Measurements from ENCODE around the gene PXMP4. TPM values are rescaled to one million over a fixed set of nuclear protein-coding genes. Genes with fewer than 3 reads are reported as not detected.

Gene PXMP4
- total RNA-seq, 1 experiment from 2014 or later, result 7.5 TPM

GRCh38 chr20:33697129-33697528 lies 23.0 kb downstream of the PXMP4 start:
- no peaks in the 10 kb centered on the region for H3K27me3 ChIP-seq (replicated peaks; ENCODE audit: insufficient read depth, low read depth, low read length, poor library complexity)
- no peak overlapping the region for H3K27ac ChIP-seq (ENCODE audit: low read depth, low read length, poor library complexity, severe bottlenecking)
- intact Hi-C loops (cut with micrococcal nuclease; ENCODE audit: unreplicated experiment), result no loop called here
- no peak overlapping the region for H3K4me3 ChIP-seq (ENCODE audit: low read depth, low read length, poor library complexity, severe bottlenecking)
- CTCF ChIA-PET, result no interaction called here
- no TSS peak for BruUV-seq (replicated peaks)
- POLR2A ChIA-PET (ENCODE audit: low non-redundant PET), result no interaction called here
- H3K36me3 ChIP-seq (ENCODE audit: insufficient read depth, low read length, poor library complexity, severe bottlenecking), result no peaks in the 10 kb centered on the region
- no peaks in the 10 kb centered on the region for H3K9me3 ChIP-seq (ENCODE audit: low read depth, low read length, poor library complexity, severe bottlenecking)
- DNase-seq (ENCODE audit: low spot score), result no peak
- TF ChIP-seq CTCF (conservative IDR thresholded peaks at IDR 0.05; ENCODE audit: low read depth, low read length) (no peak), EZH2 (IDR thresholded peaks at IDR 0.05; ENCODE audit: borderline replicate concordance, low read depth, low read length, poor library complexity, severe bottlenecking) (no peak)
- no peaks in the 10 kb centered on the region for H3K4me1 ChIP-seq (ENCODE audit: insufficient read depth, low read length, poor library complexity, severe bottlenecking)

- no peak for DNase-seq (ENCODE audit: low spot score)
- ChIA-PET POLR2A (ENCODE audit: low non-redundant PET) (no interaction called here), CTCF (no interaction called here)
- TF ChIP-seq CTCF (conservative IDR thresholded peaks at IDR 0.05; ENCODE audit: low read depth, low read length) (no peak), EZH2 (IDR thresholded peaks at IDR 0.05; ENCODE audit: borderline replicate concordance, low read depth, low read length, poor library complexity, severe bottlenecking) (no peak)
- H3K4me3 ChIP-seq (ENCODE audit: low read depth, low read length, poor library complexity, severe bottlenecking), result no peak overlapping the region
- no peaks in the 10 kb centered on the region for H3K36me3 ChIP-seq (ENCODE audit: insufficient read depth, low read length, poor library complexity, severe bottlenecking)
- no peaks in the 10 kb centered on the region for H3K9me3 ChIP-seq (ENCODE audit: low read depth, low read length, poor library complexity, severe bottlenecking)
- H3K27me3 ChIP-seq (replicated peaks; ENCODE audit: insufficient read depth, low read depth, low read length, poor library complexity), result no peaks in the 10 kb centered on the region
- H3K27ac ChIP-seq (ENCODE audit: low read depth, low read length, poor library complexity, severe bottlenecking), result no peak overlapping the region
- BruUV-seq (replicated peaks), result no TSS peak
- intact Hi-C loops (cut with micrococcal nuclease; ENCODE audit: unreplicated experiment), result no loop called here
- no peaks in the 10 kb centered on the region for H3K4me1 ChIP-seq (ENCODE audit: insufficient read depth, low read length, poor library complexity, severe bottlenecking)
Measured at GRCh38 chr20:33696448-33696847, 23.7 kb downstream of the PXMP4 start.

GRCh38 chr20:33694639-33695012 lies 25.5 kb downstream of the PXMP4 start:
- Histone ChIP-seq H3K9me3 (ENCODE audit: low read depth, low read length, poor library complexity, severe bottlenecking) (no peaks in the 10 kb centered on the region), H3K4me3 (ENCODE audit: low read depth, low read length, poor library complexity, severe bottlenecking) (no peak overlapping the region), H3K27me3 (replicated peaks; ENCODE audit: insufficient read depth, low read depth, low read length, poor library complexity) (no peaks in the 10 kb centered on the region), H3K36me3 (ENCODE audit: insufficient read depth, low read length, poor library complexity, severe bottlenecking) (no peaks in the 10 kb centered on the region), H3K27ac (ENCODE audit: low read depth, low read length, poor library complexity, severe bottlenecking) (no peak overlapping the region), H3K4me1 (ENCODE audit: insufficient read depth, low read length, poor library complexity, severe bottlenecking) (no peaks in the 10 kb centered on the region)
- intact Hi-C loops (cut with micrococcal nuclease; ENCODE audit: unreplicated experiment), result no loop called here
- ChIA-PET CTCF (no interaction called here), POLR2A (ENCODE audit: low non-redundant PET) (no interaction called here)
- no peak for DNase-seq (ENCODE audit: low spot score)
- BruUV-seq (replicated peaks), result no TSS peak
- TF ChIP-seq CTCF (conservative IDR thresholded peaks at IDR 0.05; ENCODE audit: low read depth, low read length), result no peak
- TF ChIP-seq EZH2 (IDR thresholded peaks at IDR 0.05; ENCODE audit: borderline replicate concordance, low read depth, low read length, poor library complexity, severe bottlenecking), result no peak

Data from A673 (cell line).